Measurements from ENCODE around the gene BIN1.

BIN1 gene

GRCh38 chr2:127016329-127016728 is 90.6 kb downstream of the BIN1 start:
- no peak for FAIRE-seq

- no peak for FAIRE-seq
Observed at GRCh38 chr2:127015106-127015910, 91.6 kb downstream of the BIN1 start.

GRCh38 chr2:127014630-127015029 is 92.3 kb downstream of the BIN1 start:
- no peak for FAIRE-seq

- FAIRE-seq: no peak
Observed at GRCh38 chr2:127014224-127014623, 92.7 kb downstream of the BIN1 start.

- FAIRE-seq: no peak
Observed at GRCh38 chr2:127012868-127013267, 94.1 kb downstream of the BIN1 start.

GRCh38 chr2:127012215-127012614 is 94.7 kb downstream of the BIN1 start:
- no peak for FAIRE-seq

- FAIRE-seq: no peak
Observed at GRCh38 chr2:127011796-127012195, 95.2 kb downstream of the BIN1 start.

GRCh38 chr2:127011231-127011661 is 95.7 kb downstream of the BIN1 start:
- FAIRE-seq: no peak

GRCh38 chr2:127008265-127009015 is 98.5 kb downstream of the BIN1 start:
- FAIRE-seq: no peak

GRCh38 chr2:127007652-127008051 is 99.3 kb downstream of the BIN1 start:
- FAIRE-seq: no peak

- FAIRE-seq: no peak
Observed at GRCh38 chr2:127006962-127007361, 100.0 kb downstream of the BIN1 start.

GRCh38 chr2:127004893-127005600 is 101.9 kb downstream of the BIN1 start:
- no peak for FAIRE-seq

GRCh38 chr2:127003070-127003800 is 103.7 kb downstream of the BIN1 start:
- no peak for FAIRE-seq

- FAIRE-seq: no peak
Observed at GRCh38 chr2:127001751-127002150, 105.2 kb downstream of the BIN1 start.

- no peak for FAIRE-seq
Observed at GRCh38 chr2:127000937-127001336, 106.0 kb downstream of the BIN1 start.

GRCh38 chr2:127000194-127000593 is 106.8 kb downstream of the BIN1 start:
- no peak for FAIRE-seq

- no peak for FAIRE-seq
Observed at GRCh38 chr2:126999106-126999756, 107.7 kb downstream of the BIN1 start.

GRCh38 chr2:126998486-126998885 is 108.5 kb downstream of the BIN1 start:
- FAIRE-seq: no peak
